ENCODE measurements around the gene RTP2.

RTP2 gene

DNA sequence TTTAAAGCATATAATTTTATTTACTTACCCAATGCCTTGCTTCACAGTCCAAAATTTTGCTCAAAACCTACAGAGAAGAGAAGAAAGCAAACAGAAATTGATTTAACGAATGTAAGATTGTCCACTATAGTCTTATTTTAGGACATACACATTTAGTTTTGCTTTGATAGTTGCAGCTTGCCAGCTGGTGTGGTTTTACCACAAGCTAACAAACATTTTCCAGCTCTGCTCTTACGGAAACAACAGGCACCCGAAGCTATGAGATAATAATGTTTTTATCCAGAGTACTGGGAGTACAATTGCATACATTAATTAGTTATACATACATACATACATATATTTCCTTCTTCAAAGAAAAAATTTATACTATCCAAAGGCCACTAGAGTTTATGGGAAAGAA, 32.5 kb upstream of the RTP2 start:
- no peak for DNase-seq (ENCODE audit: low spot score)
- TF ChIP-seq, protein P1, sequence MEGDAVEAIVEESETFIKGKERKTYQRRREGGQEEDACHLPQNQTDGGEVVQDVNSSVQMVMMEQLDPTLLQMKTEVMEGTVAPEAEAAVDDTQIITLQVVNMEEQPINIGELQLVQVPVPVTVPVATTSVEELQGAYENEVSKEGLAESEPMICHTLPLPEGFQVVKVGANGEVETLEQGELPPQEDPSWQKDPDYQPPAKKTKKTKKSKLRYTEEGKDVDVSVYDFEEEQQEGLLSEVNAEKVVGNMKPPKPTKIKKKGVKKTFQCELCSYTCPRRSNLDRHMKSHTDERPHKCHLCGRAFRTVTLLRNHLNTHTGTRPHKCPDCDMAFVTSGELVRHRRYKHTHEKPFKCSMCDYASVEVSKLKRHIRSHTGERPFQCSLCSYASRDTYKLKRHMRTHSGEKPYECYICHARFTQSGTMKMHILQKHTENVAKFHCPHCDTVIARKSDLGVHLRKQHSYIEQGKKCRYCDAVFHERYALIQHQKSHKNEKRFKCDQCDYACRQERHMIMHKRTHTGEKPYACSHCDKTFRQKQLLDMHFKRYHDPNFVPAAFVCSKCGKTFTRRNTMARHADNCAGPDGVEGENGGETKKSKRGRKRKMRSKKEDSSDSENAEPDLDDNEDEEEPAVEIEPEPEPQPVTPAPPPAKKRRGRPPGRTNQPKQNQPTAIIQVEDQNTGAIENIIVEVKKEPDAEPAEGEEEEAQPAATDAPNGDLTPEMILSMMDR (IDR thresholded peaks at IDR 0.05; ENCODE audit: borderline replicate concordance, control extremely low read depth, extremely low read depth, insufficient read depth, missing control alignments) = no peak
- in situ Hi-C loops (cut with MboI; ENCODE audit: low sequenced_read_pairs, unreplicated experiment) = loop anchor here (25.0 kb wide), 1 partner anchor 1402 kb away; no protein-coding TSS in a partner anchor

DNA sequence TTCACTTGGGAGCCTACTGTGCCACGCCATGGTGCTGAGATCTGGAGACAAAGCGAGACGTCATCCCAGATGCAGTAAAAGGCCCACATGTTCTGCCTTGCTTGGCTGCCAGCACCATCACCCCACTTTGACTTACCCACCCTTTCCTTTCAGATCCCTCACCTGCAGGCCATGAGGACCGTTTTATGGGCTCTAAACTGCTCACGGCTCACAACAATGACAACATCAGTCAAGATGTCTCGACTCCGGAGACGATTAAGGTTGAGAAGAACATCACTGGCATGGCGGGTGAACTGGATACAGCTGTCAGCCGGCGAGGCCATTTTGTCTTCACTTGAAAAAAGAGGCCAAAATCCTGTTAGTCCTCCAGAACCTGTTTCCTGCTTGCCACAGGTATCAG, 31.0 kb upstream of the RTP2 start:
- TF ChIP-seq, protein P1 (IDR thresholded peaks at IDR 0.05; ENCODE audit: borderline replicate concordance, control extremely low read depth, extremely low read depth, insufficient read depth, missing control alignments) = no peak
- no peak for DNase-seq (ENCODE audit: low spot score)
- in situ Hi-C loops (cut with MboI; ENCODE audit: low sequenced_read_pairs, unreplicated experiment) = loop anchor here (25.0 kb wide), 1 partner anchor 1404 kb away; no protein-coding TSS in a partner anchor

DNA sequence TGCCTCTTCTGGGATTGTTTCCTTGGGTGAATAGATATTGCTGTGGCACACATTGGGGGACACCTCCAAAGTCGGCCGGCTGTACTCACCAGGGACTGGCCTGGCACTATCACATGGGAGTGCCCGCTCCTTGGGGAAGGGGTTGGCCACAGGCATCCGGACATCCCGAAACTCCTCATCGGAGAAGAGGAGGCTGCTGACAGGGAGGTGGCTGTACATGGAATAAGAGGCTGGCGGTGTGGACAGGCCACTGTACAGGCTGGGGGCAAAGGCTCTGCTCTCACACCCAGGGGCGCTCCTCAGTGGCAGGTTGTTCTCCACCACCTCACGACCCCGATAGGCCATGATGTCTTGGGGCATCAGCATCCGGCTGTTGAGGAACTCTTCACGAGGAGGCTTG, 27.2 kb upstream of the RTP2 start:
- in situ Hi-C loops (cut with MboI; ENCODE audit: low sequenced_read_pairs, unreplicated experiment) = loop anchor here (25.0 kb wide), 1 partner anchor 1408 kb away; no protein-coding TSS in a partner anchor
- TF ChIP-seq, protein P1 (IDR thresholded peaks at IDR 0.05; ENCODE audit: borderline replicate concordance, control extremely low read depth, extremely low read depth, insufficient read depth, missing control alignments) = no peak
- DNase-seq (ENCODE audit: low spot score) = no peak

DNA sequence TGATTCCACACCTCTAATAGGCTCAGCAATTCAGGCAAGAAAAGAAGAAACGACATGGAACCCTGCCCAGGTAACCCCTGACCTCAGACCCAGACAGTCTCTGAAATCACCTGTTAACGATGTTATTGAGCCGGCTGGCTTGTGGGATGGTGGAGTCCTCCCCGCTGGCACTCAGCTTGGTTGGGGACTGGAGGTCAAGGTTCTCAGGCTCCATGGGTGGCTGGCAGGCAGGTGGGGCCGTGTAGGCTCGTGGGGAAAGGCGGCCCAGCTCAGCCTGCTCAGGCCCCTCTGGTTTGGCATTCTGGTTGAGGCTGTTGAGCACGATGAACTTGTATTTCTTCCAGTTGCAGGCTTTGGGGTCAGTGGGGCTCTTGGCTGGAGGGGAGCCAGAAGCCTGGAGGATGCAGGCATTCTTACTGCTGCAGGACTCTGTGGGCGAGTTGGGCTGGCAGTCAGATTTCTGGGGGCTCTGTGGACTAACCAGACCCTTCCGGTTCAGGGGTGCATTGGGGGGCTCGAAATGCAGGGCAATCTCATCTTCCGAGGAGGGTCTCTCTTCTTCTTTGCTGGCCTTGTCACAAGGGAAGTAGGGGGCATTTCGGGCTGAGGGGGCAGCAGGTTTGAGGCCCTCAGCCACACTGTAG, 26.7 kb upstream of the RTP2 start:
- in situ Hi-C loops (cut with MboI; ENCODE audit: low sequenced_read_pairs, unreplicated experiment) = loop anchor here (25.0 kb wide), 1 partner anchor 1408 kb away; no protein-coding TSS in a partner anchor
- TF ChIP-seq, protein P1 (IDR thresholded peaks at IDR 0.05; ENCODE audit: borderline replicate concordance, control extremely low read depth, extremely low read depth, insufficient read depth, missing control alignments) = no peak
- no peak for DNase-seq (ENCODE audit: low spot score)

DNA sequence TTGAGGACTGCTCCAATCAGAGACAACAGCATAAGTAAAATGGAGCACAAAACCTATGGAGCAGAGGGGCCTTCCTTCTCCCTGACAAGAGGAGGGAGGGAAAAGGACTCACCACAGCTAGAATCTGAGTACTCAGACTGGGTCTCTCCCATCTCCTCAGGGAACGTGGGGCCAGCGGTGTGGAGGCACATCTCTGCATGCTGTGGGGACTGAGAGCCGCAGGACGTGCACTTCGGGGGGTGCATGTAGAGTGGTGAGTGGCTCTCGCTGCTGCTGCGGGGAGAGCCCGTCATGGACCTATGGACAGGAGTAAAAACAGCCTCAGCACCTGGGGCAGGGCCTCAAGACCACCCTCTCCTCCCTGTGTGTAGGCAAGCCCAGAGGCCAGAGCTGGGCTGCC, 25.9 kb upstream of the RTP2 start:
- in situ Hi-C loops (cut with MboI; ENCODE audit: low sequenced_read_pairs, unreplicated experiment) = loop anchor here (25.0 kb wide), 1 partner anchor 1409 kb away; no protein-coding TSS in a partner anchor
- TF ChIP-seq, protein P1 (IDR thresholded peaks at IDR 0.05; ENCODE audit: borderline replicate concordance, control extremely low read depth, extremely low read depth, insufficient read depth, missing control alignments) = no peak
- DNase-seq (ENCODE audit: low spot score) = no peak

DNA sequence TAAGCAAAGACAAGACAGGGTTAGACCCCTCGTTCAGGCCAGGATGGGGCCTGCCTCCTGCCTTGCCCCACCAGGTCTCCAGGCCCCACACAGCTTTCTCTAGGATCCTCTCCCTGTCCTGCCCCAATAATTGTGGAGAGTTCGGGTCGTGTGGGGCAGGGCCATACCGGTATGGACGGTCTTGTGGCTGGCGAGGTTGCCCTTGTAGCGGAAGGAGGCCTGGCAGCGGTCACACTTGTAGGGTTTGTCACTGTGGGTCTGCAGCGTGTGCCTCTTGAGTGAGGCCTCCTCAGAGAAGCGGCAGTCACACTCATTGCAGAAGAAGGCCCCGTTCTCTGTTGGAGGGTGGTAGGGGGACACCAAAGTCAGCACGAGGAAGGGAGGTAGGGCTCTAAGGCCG, 24.2 kb upstream of the RTP2 start:
- DNase-seq (ENCODE audit: low spot score) = no peak

More for the DNA sequence above, 24.2 kb upstream of the RTP2 start:
- in situ Hi-C loops (cut with MboI; ENCODE audit: low sequenced_read_pairs, unreplicated experiment) = loop anchor here (25.0 kb wide), 1 partner anchor 1411 kb away; no protein-coding TSS in a partner anchor
- TF ChIP-seq, protein P1 (IDR thresholded peaks at IDR 0.05; ENCODE audit: borderline replicate concordance, control extremely low read depth, extremely low read depth, insufficient read depth, missing control alignments) = no peak

All from GM13976 (cell line).